GM04504 (cell line): ENCODE data around the gene ME2.
"Not testable (repeated sequence)": the region's sequence is repeated elsewhere in the genome, so short reads cannot be mapped to it uniquely, and the experiment has no call there.

Experiments
- DNase-seq: peaks from one replicate; pipeline ENCODE4 v3.0.0-alpha.2; 2012; ENCODE audit warnings: low read depth

Gene ME2

DNA sequence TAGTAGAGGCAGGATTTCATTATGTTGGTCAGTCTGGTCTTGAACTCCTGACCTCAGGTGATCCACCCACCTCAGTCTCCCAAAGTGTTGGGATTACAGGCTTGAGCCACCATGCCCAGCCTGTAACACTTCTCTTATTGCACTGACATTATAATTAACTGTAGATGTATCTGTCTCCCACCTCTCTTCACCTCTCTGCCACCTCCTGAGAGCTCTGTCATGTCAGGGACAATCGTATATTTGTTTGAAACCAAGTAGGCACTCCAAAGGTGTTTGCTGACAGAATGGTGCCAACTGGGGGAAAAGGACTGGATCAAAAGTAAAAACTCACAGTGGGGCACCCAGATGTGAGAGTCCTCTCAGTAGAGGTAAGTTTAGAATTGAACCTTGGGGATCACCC is 17.3 kb upstream of the ME2 start:
- no peak for DNase-seq

DNA sequence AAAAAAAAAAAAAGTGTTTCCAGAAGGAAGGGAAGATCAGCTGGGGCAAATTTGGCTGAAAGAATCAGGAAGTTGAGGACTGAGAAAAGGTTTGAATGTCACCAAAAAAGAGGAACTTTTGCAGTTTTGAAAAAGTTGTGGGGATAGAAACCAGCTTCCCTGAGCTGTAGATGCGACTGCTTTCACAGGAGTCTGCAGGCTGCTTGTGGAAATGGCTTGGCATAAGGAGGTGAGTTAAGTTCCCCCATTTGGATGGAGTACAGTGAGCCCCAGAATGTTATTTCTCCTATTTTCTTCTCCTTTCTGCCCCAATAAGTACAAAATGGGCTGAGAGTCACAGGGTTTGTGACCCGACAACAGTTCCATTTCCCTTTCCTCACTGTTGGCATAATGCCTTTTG is 16.5 kb upstream of the ME2 start:
- no peak for DNase-seq

DNA sequence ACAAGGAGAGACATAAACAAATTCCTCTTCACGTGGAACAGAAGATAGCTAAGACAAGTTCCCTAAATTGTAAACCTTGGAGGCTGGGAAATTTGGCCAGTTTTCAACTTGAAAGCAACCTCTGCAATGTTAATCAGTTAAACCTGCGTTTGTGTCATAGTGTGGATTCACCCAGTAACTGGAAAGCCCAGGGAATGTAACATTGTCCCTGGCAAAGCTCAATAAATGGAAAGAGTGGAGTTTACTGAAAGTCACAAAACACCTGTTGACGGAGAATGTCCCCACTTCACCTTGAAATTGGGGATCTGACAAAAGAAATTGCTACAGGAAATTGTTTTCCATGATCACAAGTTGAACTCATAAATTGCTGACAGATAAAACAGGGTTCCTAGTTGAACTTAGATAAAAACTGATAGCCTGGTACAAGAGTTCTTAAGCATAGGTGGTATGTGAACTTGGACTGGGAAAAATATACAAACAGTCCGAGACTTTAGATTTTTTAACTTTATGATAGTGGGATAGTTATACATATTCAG is 15.0 kb upstream of the ME2 start:
- no peak for DNase-seq

DNA sequence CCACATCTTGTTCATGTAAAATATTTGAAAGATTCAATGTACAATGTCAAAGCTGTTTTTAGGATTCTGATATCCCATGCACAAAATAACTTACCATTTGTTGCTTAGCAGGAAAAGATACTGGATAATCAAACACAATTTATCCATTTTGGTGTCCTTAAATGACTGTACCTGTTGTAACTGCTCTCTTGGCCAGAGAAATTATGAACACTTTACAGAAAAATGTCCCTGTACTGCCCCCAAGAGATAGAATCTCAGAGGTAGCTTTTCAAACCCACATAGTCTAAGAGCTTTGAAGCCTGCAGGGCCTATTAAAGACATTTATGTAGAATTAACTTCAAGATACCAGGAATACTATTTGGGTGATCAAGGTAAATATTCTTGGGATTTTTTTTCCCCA is 12.2 kb upstream of the ME2 start:
- DNase-seq = no peak

DNA sequence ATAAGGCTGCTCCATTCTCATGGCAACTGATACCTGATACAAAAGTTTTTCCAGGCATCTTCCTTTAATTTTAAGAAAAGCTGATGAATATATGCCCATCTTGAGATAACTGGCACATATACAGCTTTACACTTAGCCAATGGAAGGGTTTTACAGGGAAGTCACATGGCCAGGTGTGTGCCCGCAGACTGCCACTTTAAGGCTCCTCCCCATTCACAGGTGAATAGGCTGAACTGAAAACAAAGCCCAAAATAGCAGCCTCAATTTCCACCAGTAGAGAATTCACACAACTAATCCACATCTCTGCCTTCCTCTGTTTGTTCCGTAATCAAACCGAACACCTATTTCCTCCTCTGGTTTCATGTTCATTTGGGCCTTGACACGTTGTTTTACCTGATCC is 9.8 kb upstream of the ME2 start:
- no peak for DNase-seq

DNA sequence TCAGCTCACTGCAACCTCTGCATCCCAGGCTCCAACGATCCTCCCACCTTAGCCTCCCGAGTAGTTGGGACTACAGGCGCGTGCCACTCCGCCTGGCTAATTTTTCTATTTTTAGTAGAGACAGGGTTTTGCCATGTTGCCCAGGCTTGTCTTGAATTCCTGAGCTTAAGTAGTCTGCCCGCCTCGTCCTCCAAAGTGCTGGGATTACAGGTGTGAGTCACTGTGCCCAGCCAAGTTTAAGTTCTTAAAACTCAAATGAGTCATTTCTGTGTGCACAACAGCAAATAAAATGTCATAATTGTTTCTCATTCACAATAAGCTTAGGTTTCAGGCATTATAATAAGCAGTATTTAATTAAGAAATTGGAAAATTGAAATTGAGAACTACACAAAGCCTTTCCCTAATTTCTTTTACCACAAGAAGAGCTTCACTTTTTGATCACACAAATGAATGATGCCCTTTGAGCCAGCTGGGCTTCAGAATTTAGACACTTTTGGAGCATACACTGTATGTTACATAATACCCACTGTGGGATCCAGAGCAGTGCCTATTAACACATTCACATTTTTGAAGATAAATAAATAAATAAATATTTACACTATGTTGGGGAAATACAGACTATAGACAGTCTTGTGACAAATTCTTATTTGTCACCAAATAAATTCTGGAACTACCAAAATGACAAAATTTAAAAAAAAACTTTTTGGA is 8.6 kb upstream of the ME2 start:
- DNase-seq = no peak

DNA sequence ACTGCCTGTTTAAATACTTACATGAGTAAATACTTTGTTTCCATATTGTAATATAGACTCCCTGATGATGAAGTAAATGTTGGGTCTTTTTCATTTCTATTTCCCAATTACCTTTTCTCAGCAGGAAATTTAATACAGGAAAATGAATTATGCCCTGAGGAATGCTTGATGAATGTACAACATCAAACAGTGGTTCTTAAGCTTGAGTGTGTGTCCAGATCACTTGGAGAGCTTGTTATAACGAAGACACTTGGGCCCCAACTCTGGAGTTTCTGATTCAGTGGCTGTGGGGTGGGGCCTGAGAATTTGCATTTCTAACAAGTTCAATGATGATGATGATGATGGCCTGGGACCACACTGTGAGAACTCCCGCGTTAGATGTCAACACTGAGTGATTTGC is 7.1 kb upstream of the ME2 start:
- no peak for DNase-seq

DNA sequence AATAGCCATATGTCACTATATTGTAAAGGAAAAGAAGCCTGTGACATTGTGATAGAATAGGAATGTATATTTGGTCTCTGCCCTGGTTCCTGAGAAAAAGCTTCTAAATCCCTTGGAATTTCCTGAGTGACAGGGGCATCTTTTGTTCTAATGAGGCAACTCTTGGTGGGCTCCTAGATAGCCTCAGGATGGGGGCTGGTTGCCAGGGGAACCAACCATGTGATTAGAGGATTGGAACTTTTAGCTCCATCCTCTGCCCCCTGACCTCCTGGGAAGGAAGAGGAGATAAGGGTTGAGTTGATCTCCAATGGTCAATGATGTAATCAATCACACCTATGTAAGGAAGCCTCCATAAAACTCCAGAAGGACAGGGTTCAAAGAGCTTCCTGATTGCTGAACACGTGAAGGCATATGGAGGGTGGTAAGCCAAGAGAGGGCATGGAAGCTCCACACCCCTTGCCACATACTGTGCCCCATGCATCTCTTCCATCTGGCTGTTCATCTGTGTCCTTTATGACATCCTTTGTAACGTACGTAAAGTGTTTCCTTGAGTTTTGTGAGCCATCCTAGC is 2.9 kb upstream of the ME2 start:
- no peak for DNase-seq

DNA sequence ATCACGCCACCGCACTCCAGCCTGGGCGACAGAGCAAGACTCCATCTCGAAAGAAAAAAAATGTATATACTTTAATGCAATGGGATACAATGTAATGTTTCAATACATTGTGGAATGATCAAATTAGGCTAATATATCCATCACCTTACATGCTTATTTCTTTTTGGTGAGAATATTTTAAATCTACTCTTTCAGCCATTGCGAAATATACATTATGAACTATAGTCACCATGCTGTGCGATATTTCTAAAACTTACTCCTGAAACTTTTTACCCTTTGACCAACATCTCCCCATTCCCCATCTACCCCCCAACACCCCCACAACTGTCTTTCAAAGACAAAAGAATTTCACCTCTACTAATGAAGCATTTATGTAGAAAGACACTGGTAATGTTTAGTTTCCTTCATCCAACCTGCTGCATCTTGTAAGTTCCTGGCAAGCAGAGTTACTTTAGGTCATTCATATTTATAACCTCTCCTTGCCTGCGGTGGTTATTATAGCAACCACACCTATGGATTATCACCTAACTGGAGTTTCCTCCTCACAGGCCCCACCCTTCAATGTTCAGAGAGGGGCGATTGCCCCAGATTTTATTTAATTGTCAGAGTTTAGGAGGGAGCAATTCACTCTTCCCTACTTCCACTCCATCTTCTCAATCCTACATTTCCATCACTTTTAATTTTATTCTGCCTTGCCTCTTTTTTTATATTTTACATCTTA is 1.2 kb upstream of the ME2 start:
- DNase-seq = no peak

DNA sequence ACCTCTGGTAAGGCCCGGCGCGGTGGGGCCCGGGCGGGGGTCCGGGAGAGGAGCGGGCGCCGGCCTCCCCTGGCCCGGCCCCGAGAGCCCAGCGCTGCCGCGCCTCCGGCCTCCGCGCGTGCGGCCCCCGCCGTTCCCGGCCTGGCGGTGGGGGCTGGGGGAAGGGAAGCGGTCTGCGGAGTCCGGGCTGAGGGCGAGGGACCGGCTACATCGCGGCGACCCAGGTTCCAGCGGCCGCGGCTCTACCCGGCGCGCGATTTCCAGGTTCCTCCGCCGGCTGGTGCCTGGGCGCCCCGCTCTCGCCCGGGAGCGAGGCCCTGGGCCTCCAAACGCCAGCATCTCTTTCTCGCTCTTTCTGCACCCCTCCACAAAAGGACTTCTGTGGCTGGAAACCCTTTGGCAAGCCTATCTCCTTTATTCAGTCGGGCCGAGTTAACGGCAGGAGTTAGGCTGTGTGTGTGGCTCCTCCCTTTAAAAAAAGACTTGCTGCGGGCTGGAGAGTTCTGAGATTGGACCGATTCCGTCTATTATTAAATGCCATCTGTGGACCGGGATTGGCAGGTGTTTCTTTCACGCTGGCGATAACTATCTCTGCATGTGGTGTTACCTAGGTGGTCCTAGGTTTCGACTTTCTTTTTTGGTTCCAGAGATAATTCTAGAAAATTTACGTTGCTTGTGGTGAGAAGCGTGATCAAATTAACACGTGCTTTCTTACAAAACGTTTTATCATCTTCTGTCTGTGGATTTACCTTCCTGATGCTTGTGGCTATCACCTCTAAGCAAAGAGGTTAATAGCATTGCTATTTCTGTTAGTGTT is 592 bp downstream of the ME2 start:
- DNase-seq = no peak

DNA sequence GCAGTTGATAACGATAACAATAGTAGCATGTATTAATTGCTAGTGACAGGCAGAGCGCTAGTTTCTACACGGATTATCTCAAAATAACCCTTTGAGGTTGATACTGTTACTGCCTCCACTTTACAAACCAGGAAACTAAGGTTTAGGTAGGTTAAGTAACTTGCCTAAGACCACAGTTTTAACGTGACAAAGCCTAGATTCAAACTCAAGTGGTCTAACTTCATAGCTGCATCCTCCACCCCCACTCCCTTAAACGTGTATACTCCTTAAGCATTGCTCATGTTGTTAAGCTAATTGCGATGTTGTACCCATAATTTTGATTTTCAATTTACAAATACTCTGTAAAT is 1.2 kb downstream of the ME2 start:
- no peak for DNase-seq

DNA sequence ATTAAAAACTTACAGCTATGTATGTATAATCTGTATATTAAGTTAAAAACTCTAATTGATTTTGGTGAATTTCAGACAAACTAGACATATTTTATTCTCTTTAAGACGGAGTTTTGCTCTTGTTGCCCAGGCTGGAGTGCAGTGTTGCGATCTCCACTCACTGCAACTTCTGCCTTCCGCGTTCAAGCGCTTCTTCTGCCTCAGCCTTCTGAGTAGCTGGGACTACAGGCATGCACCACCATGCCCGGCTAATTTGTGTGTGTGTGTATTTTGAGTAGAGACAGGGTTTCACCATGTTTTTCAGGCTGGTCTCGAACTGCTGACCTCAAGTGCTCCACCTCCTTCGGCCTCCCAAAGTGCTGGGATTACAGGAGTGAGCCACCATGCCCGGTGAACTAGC is 2.0 kb downstream of the ME2 start:
- not testable (repeated sequence) for DNase-seq

DNA sequence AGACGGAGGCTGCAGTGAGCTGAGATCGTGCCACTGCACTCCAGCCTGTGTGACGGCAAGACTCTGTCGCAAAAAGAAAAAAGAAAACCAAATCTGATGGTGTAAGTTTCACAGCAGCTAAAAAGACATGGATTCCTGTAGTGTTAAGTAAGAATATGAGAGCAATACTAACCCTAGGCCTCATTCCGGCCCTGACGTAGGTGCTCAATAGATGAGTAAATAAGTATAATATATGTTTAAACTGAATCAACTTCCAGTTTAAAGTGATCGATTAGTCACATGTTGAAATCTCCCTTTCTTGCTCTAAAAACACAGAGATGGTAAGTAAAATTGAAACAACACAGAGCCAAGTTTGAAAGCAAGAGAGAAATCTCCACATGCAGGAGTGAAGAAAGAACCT is 8.0 kb downstream of the ME2 start:
- no peak for DNase-seq

DNA sequence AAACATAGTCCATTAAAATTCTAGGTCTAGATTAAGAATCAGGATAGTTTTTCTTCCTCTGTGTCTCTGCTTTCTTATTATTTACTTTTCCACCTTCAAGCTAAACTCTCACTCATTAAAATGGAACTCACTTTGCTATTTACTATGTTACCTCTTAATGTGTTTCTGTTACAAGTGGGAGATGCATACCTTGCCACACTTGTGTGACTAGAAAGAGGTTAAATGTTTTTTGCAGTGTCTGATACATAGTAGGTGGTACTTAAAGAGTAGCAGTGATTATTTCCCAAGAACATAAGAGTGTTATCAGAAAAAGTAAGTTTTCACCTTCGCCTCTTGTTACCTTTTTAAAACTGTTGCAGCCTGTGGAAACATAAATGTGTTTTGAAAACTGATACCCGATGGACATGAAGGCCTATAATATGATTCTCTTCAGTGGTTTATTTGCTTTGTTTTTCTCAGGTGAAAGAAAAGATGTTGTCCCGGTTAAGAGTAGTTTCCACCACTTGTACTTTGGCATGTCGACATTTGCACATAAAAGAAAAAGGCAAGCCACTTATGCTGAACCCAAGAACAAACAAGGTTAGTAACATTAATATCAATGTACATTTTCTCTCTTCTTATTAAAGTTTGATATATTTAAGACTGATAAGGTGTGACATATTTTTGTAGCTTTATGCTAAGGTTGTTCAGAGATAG is 16.6 kb downstream of the ME2 start:
- DNase-seq = no peak

DNA sequence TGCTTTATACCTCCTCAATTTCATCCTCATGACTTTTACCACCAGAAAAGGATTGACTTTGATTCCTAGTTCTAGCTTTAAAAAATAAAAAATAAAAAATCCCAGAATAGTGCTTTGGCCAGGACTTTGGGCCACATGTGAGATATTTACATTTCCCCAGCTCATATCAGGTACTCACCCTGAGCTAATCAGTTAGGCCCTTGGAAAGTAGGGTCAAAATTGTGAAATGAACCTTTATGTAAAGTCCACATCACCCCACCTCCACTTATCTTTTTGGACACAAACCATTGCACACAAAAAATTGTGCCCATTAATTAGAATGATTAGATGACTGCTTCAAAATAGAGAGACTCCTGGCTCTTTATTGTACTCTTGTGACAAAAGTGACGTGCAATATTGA is 17.2 kb downstream of the ME2 start:
- no peak for DNase-seq

DNA sequence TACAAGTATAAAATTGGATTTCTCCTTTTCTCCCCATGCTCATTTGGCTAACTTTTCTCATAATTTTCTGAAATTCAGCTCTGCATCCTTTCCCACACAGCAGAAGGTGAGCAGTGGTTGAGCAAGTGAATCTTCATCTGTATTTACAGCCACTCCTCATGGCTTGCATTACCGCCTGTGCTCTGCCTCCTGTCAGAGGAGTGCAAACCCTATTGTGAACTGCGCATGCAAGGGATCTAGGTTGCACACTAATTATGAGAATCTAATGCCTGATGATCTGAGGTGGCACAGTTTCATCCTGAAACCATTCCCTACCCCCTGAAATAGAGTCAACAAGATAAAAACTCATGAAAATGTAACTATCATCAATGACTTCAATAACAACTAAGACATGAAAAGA is 20.0 kb downstream of the ME2 start:
- DNase-seq = no peak

DNA sequence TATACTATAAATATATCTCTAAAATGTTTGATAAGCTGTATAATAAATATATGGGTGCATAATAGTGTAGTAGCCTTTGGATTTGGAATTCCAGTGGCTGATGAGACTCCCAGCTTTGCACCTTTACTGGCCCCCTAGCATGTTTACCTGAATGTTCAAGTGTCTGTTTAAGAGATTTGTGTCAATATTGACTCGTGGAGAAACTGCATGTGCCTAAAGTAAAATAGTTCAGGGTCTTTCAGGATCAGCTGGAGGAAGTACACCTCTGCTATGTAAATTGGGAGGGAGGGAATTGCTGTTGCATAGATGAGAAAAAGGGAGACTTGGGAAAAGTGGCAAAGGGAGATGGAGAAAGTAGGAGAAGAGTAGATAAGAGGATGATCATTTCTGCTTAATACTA is 23.9 kb downstream of the ME2 start:
- no peak for DNase-seq

DNA sequence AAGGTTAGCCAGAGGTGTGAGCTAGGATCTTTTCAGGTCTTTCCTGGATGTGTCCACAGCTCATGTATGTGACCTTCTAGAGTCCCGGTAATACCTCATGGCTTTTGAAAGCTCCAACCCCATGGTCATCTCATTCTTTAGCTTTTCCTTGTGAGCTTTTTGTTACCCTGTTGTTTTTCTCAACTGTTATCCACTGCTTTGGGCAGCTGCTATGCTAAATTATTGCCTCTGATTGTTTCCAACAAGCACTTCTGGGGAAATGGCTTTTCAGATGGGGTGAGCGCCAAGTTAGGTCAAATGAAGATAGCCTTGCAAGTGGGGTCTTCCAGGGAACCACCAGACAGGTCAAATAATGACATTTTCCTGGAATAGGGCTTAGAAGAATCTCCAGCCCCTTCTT is 27.9 kb downstream of the ME2 start:
- no peak for DNase-seq

DNA sequence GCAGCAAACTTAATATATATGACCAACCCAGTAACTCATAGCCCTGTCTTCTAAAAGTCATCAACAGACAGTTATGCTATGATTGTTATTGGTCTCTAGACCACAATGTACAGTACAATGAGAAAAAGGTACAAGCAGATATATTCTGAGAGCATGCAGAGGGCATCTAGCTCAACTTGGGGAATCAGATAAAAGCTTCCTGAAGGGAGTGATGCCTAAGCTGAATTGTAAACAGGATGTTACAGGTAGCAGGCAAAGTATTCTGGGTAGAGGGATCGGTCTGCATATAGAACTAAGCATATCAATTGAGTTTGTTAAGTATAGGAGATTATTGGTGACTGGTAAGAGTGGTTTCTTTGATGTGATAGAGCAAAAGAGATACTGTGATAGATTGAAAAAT is 30.3 kb downstream of the ME2 start:
- no peak for DNase-seq

DNA sequence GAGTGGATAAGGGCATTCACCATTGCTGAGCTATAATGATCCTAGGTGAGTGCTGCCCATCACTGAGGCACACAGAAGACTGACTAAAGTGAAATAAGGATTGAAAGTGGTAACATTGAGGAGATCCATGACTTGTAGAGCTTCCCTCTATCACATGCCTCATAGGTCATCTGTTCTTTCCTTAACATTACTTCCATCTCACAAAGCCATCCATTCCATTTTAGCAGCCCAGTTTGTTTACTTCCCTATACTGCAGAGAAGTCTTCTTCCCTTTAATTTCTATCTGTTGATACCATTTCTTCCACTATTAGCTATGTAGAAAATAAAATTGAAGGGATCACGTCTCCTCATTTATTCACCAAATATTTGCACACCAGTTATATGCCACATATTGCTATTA is 32.1 kb downstream of the ME2 start:
- DNase-seq = no peak

DNA sequence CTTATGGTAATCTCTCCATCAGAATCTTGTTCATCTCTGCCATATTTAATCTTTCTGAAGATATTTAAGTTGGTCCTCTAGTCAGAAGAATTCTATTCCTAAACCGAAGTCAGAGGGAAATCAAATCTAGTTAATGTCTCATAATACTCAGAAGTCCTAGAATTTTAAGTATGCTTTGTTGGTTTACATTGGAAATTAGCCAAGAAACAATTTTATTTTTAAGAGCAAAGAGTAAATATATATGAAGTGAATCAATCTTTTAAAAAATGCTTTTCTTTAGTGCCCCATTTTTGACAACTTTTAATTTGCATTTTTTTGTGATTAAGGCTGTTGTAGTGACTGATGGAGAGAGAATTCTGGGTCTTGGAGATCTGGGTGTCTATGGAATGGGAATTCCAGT is 38.1 kb downstream of the ME2 start:
- DNase-seq = no peak

DNA sequence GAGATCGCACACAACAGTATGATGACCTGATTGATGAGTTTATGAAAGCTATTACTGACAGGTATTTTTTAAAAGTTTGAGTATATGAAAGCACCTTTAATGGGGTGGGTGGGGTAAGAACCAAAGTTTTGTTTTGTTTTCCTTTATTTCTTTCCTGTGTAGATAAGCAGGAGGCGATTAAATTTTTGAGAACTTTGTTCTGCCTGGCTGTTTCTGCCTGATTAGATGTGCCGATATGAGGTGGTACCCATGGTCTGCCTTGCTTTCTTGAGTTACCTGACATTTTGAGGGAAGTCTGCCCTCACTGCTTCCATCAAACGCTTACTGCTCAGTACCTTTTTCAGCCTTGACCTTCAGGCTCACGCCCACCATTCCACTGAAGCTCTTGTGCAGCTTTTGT is 39.2 kb downstream of the ME2 start:
- DNase-seq = no peak
